GM12801 (cell line): Measurements from ENCODE around the gene TTLL10.

ENCODE experiments used
- CTCF ChIP-seq: IDR thresholded peaks from one replicate; pipeline ENCODE4 v1.5.1; 2011; ENCODE audit warnings: control low read depth; ENCODE audit not compliant: insufficient read length; ENCODE audit errors: extremely low read depth

TTLL10 gene

GRCh38 chr1:1136547-1137230 is 37.0 kb upstream of the TTLL10 start:
- TF ChIP-seq CTCF: no peak

- TF ChIP-seq CTCF: no peak
Measured at GRCh38 chr1:1137256-1138045, 36.2 kb upstream of the TTLL10 start.

GRCh38 chr1:1140673-1141072 is 33.0 kb upstream of the TTLL10 start:
- TF ChIP-seq CTCF: no peak

GRCh38 chr1:1141244-1141910 is 32.3 kb upstream of the TTLL10 start:
- TF ChIP-seq CTCF: no peak

GRCh38 chr1:1141911-1142250 is 31.8 kb upstream of the TTLL10 start:
- TF ChIP-seq CTCF: no peak

GRCh38 chr1:1142844-1143243 is 30.8 kb upstream of the TTLL10 start:
- TF ChIP-seq CTCF: no peak

GRCh38 chr1:1143636-1144035 is 30.0 kb upstream of the TTLL10 start:
- no peak for TF ChIP-seq CTCF
